Keratinocyte (primary cell): ENCODE results near the gene SPRN. TPM values are rescaled to one million over a fixed set of nuclear protein-coding genes. Genes with fewer than 3 reads are reported as not detected.

ENCODE experiments used
- DNase-seq: peaks from one replicate; pipeline ENCODE4 v3.0.0-alpha.2; 2011; ENCODE audit warnings: low read depth, missing footprints, low spot score
- FAIRE-seq: peaks from 2 replicates; lab custom pipeline; 2011; peaks lifted over from hg19 to GRCh38; lab: Jason Lieb, UNC
- H2AFZ ChIP-seq: 2 replicates; pipeline ENCODE4 v1.6.0; 2012; ENCODE audit warnings: low read length, control low read depth, inconsistent platforms; ENCODE audit not compliant: control insufficient read depth
- H3K27ac ChIP-seq: 2 replicates; pipeline ENCODE4 v1.5.1; 2011; ENCODE audit warnings: low read length; ENCODE audit not compliant: control insufficient read depth, insufficient read depth
- H3K27me3 ChIP-seq: 3 replicates; pipeline ENCODE4 v1.6.0; 2011; ENCODE audit warnings: low read length; ENCODE audit not compliant: control insufficient read depth, insufficient read depth; ENCODE audit errors: extremely low read depth
- H3K36me3 ChIP-seq, 2 experiments: 2 replicates in 1 of 2; 3 replicates in 1 of 2; pipeline ENCODE4 v1.5.1; 2011; ENCODE audit warnings: low read length in 2 of 2, mild to moderate bottlenecking in 1 of 2; ENCODE audit not compliant: control insufficient read depth in 2 of 2, insufficient read depth in 2 of 2; ENCODE audit errors: extremely low read depth in 1 of 2
- H3K4me1 ChIP-seq: 3 replicates; pipeline ENCODE4 v1.5.1; 2011; ENCODE audit warnings: low read length; ENCODE audit not compliant: control insufficient read depth, insufficient read depth; ENCODE audit errors: extremely low read depth
- H3K4me2 ChIP-seq: 3 replicates; pipeline ENCODE4 v1.6.0; 2011; ENCODE audit warnings: low read depth, low read length; ENCODE audit not compliant: control insufficient read depth, insufficient read depth; ENCODE audit errors: extremely low read depth
- H3K4me3 ChIP-seq, 3 experiments: fragments of 200-600 bp in 1 of 3; sonication (generic) in 1 of 3; 2 replicates in 2 of 3; 3 replicates in 1 of 3; pipeline ENCODE4 v1.5.1; 2011 to 2016; ENCODE audit warnings: low read length in 3 of 3, mild to moderate bottlenecking in 3 of 3, control low read depth in 2 of 3, inconsistent platforms in 1 of 3, low read depth in 1 of 3, mixed read lengths in 1 of 3, mixed run types in 1 of 3, moderate library complexity in 1 of 3; ENCODE audit not compliant: control insufficient read depth in 2 of 3, insufficient read depth in 2 of 3; ENCODE audit errors: extremely low read depth in 1 of 3
- H3K79me2 ChIP-seq: 2 replicates; pipeline ENCODE4 v1.6.0; 2012; ENCODE audit warnings: low read length; ENCODE audit not compliant: control insufficient read depth, insufficient read depth
- H3K9ac ChIP-seq: 3 replicates; pipeline ENCODE4 v1.6.0; 2011; ENCODE audit warnings: low read length; ENCODE audit not compliant: control insufficient read depth, insufficient read depth; ENCODE audit errors: extremely low read depth
- H3K9me1 ChIP-seq: 3 replicates; pipeline ENCODE4 v1.6.0; 2011; ENCODE audit warnings: low read length; ENCODE audit not compliant: control insufficient read depth, insufficient read depth; ENCODE audit errors: extremely low read depth
- H3K9me3 ChIP-seq: 2 replicates; pipeline ENCODE4 v1.5.1; 2012; ENCODE audit warnings: low read depth, low read length; ENCODE audit not compliant: control insufficient read depth
- H4K20me1 ChIP-seq: 3 replicates; pipeline ENCODE4 v1.6.0; 2011; ENCODE audit warnings: low read length; ENCODE audit not compliant: control insufficient read depth, insufficient read depth; ENCODE audit errors: extremely low read depth
- CTCF ChIP-seq, 3 experiments: IDR thresholded peaks in 1 of 3; conservative IDR thresholded peaks in 1 of 3; optimal IDR thresholded peaks in 1 of 3; 2 replicates in 2 of 3; 3 replicates in 1 of 3; pipeline versions ENCODE3 to v1.5.1; 2011; ENCODE audit warnings: low read length in 3 of 3, mild to moderate bottlenecking in 3 of 3, moderate library complexity in 2 of 3, control low read depth in 1 of 3, inconsistent platforms in 1 of 3; ENCODE audit not compliant: insufficient read depth in 2 of 3; ENCODE audit errors: extremely low read depth in 1 of 3
- EZH2 ChIP-seq: IDR thresholded peaks from one replicate; pipeline ENCODE4 v1.6.1; 2012; ENCODE audit warnings: inconsistent platforms, mild to moderate bottlenecking, low read length, moderate library complexity
- dilution Hi-C: fragments of 300-500 bp; cut with MboI; formaldehyde crosslinking; loops from one replicate; pipeline ENCODE4 v1.7.0; 2020; ENCODE audit warnings: low sequenced_read_pairs; ENCODE audit not compliant: extremely low pct_ligation_motif_present
- polyA plus RNA-seq, 5 experiments: library from polyadenylated mRNA; depleted of rRNA in 3 of 5; stranded (reverse) in 3 of 5; stranded (forward) in 1 of 5; unstranded in 1 of 5; fragments of >200 nt; gene quantifications; 1 replicate in 1 of 5; 2 replicates in 3 of 5; 3 replicates in 1 of 5; pipeline versions ENCODE4 v1.2.1 to v1.2.3, GENCODE V29; 2011 to 2012; ENCODE audit warnings: missing spikeins in 2 of 5, low read depth in 1 of 5, low replicate concordance in 1 of 5

Gene SPRN
- polyA plus RNA-seq, 1 donor (not counting 4 experiments of a cell fraction or from before 2014, with no cell fraction given), result 0.01 TPM

DNA sequence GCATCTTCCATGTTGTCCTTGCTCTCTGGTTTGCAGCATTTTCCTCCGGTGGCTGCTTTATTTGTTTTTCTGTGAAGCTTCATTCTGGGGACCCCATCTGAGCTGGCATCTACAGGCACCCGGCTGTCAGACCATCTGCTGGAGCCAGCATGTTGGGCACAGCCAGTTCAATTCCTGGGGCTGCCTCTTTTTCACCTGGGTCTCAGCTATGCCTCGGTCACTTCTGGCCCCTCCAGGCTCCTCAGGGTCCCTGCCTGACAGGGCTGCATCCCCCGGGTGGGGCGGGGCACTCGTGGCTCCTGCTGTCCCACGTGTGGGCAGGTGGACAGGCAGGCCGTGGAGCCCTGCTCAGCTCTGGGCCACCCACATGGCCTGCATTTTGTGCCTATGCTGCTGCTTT is 37.4 kb upstream of the SPRN start:
- no peaks in the 10 kb centered on the region for H3K4me1 ChIP-seq
- no peaks in the 10 kb centered on the region for H3K36me3 ChIP-seq
- peaks cover 2% of the 10 kb centered on the region for H3K9me3 ChIP-seq
- H3K4me3 ChIP-seq, result no peak overlapping the region
- H3K27me3 ChIP-seq, result no peaks in the 10 kb centered on the region
- H2AFZ ChIP-seq, result no peak overlapping the region
- dilution Hi-C loops, result no loop called here
- H3K9ac ChIP-seq, result no peak overlapping the region
- H3K4me2 ChIP-seq, result no peak overlapping the region
- H3K9me1 ChIP-seq, result no peaks in the 10 kb centered on the region
- no peaks in the 10 kb centered on the region for H3K79me2 ChIP-seq
- TF ChIP-seq CTCF (optimal IDR thresholded peaks at IDR 0.05 in 1 of 3, IDR thresholded peaks at IDR 0.05 in 1 of 3, conservative IDR thresholded peaks at IDR 0.05 in 1 of 3; ENCODE audit: extremely low read depth in 1 of 3, insufficient read depth in 2 of 3, low read length in 3 of 3), result no peak
- no peak for TF ChIP-seq EZH2
- no peak overlapping the region for H3K27ac ChIP-seq
- H4K20me1 ChIP-seq, result no peaks in the 10 kb centered on the region
- FAIRE-seq (no peak), DNase-seq (no peak)

- dilution Hi-C loops, result no loop called here
- H3K9me3 ChIP-seq, result peaks cover 2% of the 10 kb centered on the region
- no peak for FAIRE-seq
- H4K20me1 ChIP-seq, result no peaks in the 10 kb centered on the region
- no peak overlapping the region for H2AFZ ChIP-seq
- no peaks in the 10 kb centered on the region for H3K79me2 ChIP-seq
- H3K27me3 ChIP-seq, result no peaks in the 10 kb centered on the region
- no peaks in the 10 kb centered on the region for H3K9me1 ChIP-seq
- TF ChIP-seq EZH2, result no peak
- TF ChIP-seq CTCF (optimal IDR thresholded peaks at IDR 0.05 in 1 of 3, IDR thresholded peaks at IDR 0.05 in 1 of 3, conservative IDR thresholded peaks at IDR 0.05 in 1 of 3; ENCODE audit: extremely low read depth in 1 of 3, insufficient read depth in 2 of 3, low read length in 3 of 3), result no peak
- H3K36me3 ChIP-seq, result no peaks in the 10 kb centered on the region
- no peak overlapping the region for H3K27ac ChIP-seq
- H3K4me1 ChIP-seq, result no peaks in the 10 kb centered on the region
- no peak overlapping the region for H3K4me3 ChIP-seq
- no peak overlapping the region for H3K9ac ChIP-seq
- no peak overlapping the region for H3K4me2 ChIP-seq
- no peak for DNase-seq
These were observed 36.6 kb upstream of the SPRN start for GRCh38 chr10:133461027-133461426.
